ENCODE data around the gene CLEC1B.
"Not testable (repeated sequence)": the region's sequence is repeated elsewhere in the genome, so short reads cannot be mapped to it uniquely, and the experiment has no call there.

Gene CLEC1B

DNA sequence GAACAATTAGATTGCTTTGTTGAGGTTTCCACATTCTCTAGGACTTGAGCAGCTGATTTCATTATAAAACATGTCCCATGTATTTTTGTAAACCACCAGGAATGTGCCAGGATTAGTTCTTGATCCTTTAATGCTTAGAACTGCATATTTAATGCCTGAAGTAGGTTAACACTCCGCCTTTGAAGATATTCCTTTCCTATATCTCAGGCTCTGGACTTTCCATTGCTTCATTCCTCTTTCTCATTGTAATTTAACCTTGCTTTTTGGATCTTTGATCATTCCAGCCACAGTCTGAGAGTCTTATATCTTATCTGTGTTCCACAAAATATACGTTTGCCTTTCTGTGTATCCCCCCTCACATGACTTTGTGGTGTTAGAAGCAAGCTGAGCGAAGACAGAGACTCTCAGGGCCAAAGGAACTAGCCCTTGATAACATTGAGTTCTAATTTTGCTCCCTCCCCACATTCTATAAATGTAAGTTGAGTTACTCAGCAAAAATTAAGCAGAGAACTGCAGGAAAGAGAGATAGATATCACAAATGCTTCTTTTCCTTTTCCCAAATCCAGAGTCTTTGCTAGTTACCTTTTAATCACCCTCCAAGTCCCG lies 2.4 kb upstream of the CLEC1B start:
- ATAC-seq = no peak
- no peak overlapping the region for H3K4me3 Mint-ChIP-seq
- no peaks in the 10 kb centered on the region for H3K36me3 Mint-ChIP-seq
- no peak overlapping the region for H3K27ac Mint-ChIP-seq
- peaks cover 22% of the 10 kb centered on the region for H3K27me3 Mint-ChIP-seq
- H3K9me3 Mint-ChIP-seq = no peaks in the 10 kb centered on the region
- H3K4me1 Mint-ChIP-seq = no peaks in the 10 kb centered on the region

DNA sequence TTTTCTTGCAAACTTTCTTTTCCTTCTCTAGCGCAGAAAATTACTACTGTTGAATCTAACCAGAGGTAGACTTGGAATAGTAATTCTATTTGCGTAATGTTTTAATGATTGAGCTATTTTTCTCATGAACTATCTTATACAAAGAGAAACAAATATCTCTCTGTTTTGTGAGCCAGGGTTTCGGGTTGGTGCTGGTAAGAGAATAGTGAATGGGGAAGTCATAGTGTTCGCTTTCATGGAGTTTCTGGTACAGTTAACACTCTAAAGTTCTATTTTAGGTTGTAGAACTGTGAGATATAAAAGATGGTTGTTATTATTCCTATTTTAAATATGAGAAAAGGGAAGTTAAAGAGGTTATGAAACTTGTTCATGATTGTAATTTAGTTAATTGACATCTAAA lies 6.6 kb downstream of the CLEC1B start:
- ATAC-seq = no peak
- Mint-ChIP-seq H3K4me1 (peaks cover 9% of the 10 kb centered on the region), H3K36me3 (no peaks in the 10 kb centered on the region), H3K4me3 (no peak overlapping the region), H3K9me3 (no peaks in the 10 kb centered on the region), H3K27me3 (peaks cover 50% of the 10 kb centered on the region), H3K27ac (no peak overlapping the region)

DNA sequence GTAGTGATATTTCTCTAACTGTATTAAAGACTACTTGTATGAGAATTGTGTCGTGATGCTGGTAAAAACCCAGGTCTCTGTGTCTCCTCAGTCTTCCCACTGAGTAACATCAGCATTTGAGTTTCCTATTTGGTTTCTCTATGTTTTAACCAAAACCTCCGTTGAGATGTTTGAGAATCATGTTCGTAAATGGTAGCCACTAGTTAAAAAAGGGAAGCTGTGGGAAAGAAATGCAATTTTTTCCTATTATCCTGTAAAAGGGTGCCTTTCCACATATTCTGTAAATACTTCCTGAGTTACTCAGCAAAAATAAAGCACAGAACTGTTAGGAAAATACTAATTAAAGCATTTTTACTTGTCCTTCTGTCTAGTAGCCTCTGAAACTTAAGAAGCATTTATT lies 7.0 kb downstream of the CLEC1B start:
- Mint-ChIP-seq H3K9me3 (no peaks in the 10 kb centered on the region), H3K27ac (no peak overlapping the region), H3K4me1 (peaks cover 9% of the 10 kb centered on the region), H3K27me3 (peaks cover 50% of the 10 kb centered on the region), H3K4me3 (no peak overlapping the region), H3K36me3 (no peaks in the 10 kb centered on the region)
- ATAC-seq = no peak

DNA sequence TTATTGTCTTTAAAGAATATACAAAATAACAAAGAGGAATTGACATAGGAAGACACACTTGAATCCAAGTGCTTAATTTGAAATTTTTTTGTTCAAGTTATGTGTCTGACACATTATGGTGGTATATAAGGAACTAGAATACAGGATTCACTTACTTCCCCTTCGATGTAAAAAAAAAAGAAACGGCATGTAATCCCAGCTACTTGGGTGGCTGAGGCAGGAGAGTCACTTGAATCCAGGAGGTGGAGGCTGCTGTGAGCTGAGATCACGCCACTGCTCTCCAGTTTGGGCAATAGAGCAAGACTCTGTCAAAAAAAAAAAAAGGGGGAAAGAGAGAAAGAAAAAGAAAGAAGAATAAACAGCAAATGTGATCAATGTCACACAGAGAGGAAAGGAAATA lies 18.8 kb downstream of the CLEC1B start:
- ATAC-seq = no peak
- no peaks in the 10 kb centered on the region for H3K36me3 Mint-ChIP-seq
- H3K27ac Mint-ChIP-seq = no peak overlapping the region
- H3K4me3 Mint-ChIP-seq = no peak overlapping the region
- peaks cover 8% of the 10 kb centered on the region for H3K9me3 Mint-ChIP-seq
- H3K27me3 Mint-ChIP-seq = peaks cover 33% of the 10 kb centered on the region
- no peaks in the 10 kb centered on the region for H3K4me1 Mint-ChIP-seq

- no peak overlapping the region for H3K27ac Mint-ChIP-seq
These were observed 21.0 kb downstream of the CLEC1B start for GRCh38 chr12:9977916-9978315.

GRCh38 chr12:9976626-9977025 lies 22.3 kb downstream of the CLEC1B start:
- not testable (repeated sequence) for H3K36me3 Mint-ChIP-seq, ATAC-seq, H3K27ac Mint-ChIP-seq, H3K4me3 Mint-ChIP-seq, H3K4me1 Mint-ChIP-seq, H3K9me3 Mint-ChIP-seq
- peaks cover 48% of the 10 kb centered on the region for H3K27me3 Mint-ChIP-seq

More at GRCh38 chr12:9977916-9978315, 21.0 kb downstream of the CLEC1B start:
- no peaks in the 10 kb centered on the region for H3K36me3 Mint-ChIP-seq
- H3K4me3 Mint-ChIP-seq = no peak overlapping the region
- H3K4me1 Mint-ChIP-seq = no peaks in the 10 kb centered on the region
- ATAC-seq = no peak
- H3K9me3 Mint-ChIP-seq = peaks cover 8% of the 10 kb centered on the region
- peaks cover 46% of the 10 kb centered on the region for H3K27me3 Mint-ChIP-seq

DNA sequence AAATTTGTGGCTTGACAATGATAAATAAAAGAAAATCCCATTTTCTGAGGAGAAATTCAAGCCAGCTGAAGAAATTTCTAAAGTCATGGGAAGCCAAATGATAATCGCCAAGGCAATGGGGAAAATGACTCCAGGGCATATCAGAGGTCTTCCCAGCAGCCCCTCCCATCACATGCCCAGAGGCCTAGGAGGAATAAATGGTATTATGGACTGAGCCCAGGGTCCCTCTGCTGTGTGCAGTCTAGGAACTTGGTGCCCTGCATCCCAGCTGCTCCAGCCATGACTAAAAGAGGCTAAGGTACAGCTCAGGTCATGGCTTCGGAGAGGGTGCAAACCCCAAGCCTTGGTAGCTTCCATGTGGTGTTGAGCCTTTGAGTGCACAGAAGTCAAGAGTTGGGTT lies 23.3 kb downstream of the CLEC1B start:
- Mint-ChIP-seq H3K9me3 (peaks cover 8% of the 10 kb centered on the region), H3K4me3 (no peak overlapping the region), H3K27ac (no peak overlapping the region), H3K27me3 (peaks cover 47% of the 10 kb centered on the region), H3K4me1 (no peaks in the 10 kb centered on the region), H3K36me3 (no peaks in the 10 kb centered on the region)
- no peak for ATAC-seq

GRCh38 chr12:9974731-9975130 lies 24.2 kb downstream of the CLEC1B start:
- not testable (repeated sequence) for H3K9me3 Mint-ChIP-seq, H3K27ac Mint-ChIP-seq, H3K4me1 Mint-ChIP-seq, H3K4me3 Mint-ChIP-seq, ATAC-seq, H3K36me3 Mint-ChIP-seq
- peaks cover 38% of the 10 kb centered on the region for H3K27me3 Mint-ChIP-seq

DNA sequence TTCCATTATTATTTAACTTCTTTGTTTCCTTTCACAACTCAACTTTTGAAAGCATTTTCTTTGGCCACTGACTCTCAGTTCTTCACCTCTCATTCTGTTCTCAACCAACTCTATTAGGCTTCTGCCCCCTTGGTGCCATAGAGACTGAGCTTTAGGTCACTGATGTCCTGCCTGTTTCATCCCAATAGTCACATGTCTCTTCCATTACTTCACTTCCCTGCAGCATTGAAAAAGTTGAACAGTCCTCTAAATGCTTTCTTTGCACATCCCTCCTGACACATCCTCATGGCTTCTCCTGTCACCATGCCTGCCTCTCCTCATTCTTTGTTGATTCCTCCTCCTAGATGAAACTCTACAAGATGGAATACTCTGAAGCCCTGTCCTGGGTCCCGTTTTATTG lies 25.0 kb downstream of the CLEC1B start:
- Mint-ChIP-seq H3K9me3 (peaks cover 8% of the 10 kb centered on the region), H3K27ac (no peak overlapping the region), H3K4me1 (no peaks in the 10 kb centered on the region), H3K4me3 (no peak overlapping the region), H3K36me3 (no peaks in the 10 kb centered on the region), H3K27me3 (peaks cover 35% of the 10 kb centered on the region)
- no peak for ATAC-seq

- Mint-ChIP-seq H3K9me3 (peaks cover 9% of the 10 kb centered on the region), H3K27ac (no peak within 1 kb of the TSS), H3K4me1 (no peaks in the 10 kb centered on the region), H3K36me3 (peaks cover 6% of the 10 kb centered on the region), H3K4me3 (no peak within 1 kb of the TSS), H3K27me3 (peaks cover 35% of the 10 kb centered on the region)
- ATAC-seq = no peak
These were observed 27.7 kb downstream of the CLEC1B start, which contains the start of gene CLEC12A for GRCh38 chr12:9971181-9971580. CLEC12A (plus strand) TSS chr12:9971409; CDS start chr12:9971597, 188 bp downstream.

DNA sequence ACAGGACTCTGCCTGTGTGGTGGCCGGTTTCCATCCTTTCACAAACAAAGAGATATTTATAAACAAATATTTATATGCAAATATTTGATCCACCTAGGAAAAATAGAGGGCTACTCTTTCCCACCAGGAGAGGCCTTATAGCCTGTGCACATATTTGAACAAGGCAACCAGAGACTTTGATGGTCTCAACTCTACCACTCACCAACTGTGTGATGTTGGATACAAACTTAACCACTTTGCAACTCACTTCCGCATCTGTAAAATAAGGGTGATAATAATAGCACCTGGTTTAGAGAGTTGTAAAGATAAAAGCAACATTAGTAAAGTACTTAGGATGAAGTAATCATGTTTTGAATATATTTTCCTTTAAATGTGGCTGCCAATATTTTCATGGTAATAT lies 29.2 kb downstream of the CLEC1B start:
- H3K4me3 Mint-ChIP-seq = no peak overlapping the region
- H3K27me3 Mint-ChIP-seq = peaks cover 20% of the 10 kb centered on the region
- peaks cover 7% of the 10 kb centered on the region for H3K9me3 Mint-ChIP-seq
- no peak for ATAC-seq
- H3K27ac Mint-ChIP-seq = no peak overlapping the region
- H3K36me3 Mint-ChIP-seq = peaks cover 6% of the 10 kb centered on the region
- no peaks in the 10 kb centered on the region for H3K4me1 Mint-ChIP-seq

DNA sequence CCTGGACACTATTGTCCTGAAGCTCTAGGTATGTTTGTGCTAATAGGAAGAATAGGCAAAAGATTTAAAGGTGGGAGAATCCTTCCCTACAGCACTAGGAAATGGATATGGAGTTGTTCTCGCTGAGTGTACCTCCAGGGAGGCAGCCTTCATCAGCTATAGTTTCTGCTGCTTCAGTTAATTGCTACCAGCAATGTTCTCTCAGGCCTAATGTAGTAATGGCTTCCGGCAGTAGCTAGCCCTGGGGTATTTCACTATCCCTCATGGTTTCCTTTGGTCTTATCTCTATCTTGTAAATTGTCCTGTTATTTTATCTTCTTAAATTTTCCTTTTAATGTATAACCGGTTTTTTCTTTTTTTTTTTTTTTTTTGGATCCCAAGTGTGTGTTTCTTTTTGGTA lies 37.0 kb downstream of the CLEC1B start:
- H3K36me3 Mint-ChIP-seq = peaks cover 4% of the 10 kb centered on the region
- H3K9me3 Mint-ChIP-seq = peaks cover 2% of the 10 kb centered on the region
- H3K4me1 Mint-ChIP-seq = peaks cover 23% of the 10 kb centered on the region
- no peak for ATAC-seq
- H3K27me3 Mint-ChIP-seq = no peaks in the 10 kb centered on the region
- H3K27ac Mint-ChIP-seq = no peak overlapping the region
- H3K4me3 Mint-ChIP-seq = no peak overlapping the region

DNA sequence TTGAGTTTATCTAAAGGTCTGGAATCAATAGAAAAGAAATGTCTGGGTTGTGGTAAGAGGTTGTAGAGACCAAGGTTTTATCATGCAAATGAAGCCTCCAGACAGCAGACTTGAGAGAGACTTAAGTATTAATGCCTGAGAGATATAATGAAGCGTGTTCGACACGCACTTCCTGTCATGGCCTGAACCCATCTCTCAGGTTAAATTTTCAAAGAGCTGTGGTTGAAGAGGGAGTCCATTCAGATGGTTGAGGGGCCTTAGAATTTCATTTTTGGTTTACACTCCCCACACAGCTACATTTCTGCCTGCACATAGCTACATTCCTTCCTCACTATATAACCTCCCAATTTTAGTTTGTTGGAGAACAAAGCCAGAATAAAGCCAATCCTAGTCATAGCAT lies 37.8 kb downstream of the CLEC1B start:
- peak overlapping the region; percentile 5 for H3K27ac Mint-ChIP-seq
- no peak for ATAC-seq
- H3K4me3 Mint-ChIP-seq = no peak overlapping the region
- no peaks in the 10 kb centered on the region for H3K9me3 Mint-ChIP-seq
- H3K4me1 Mint-ChIP-seq = peaks cover 23% of the 10 kb centered on the region
- H3K36me3 Mint-ChIP-seq = no peaks in the 10 kb centered on the region
- H3K27me3 Mint-ChIP-seq = no peaks in the 10 kb centered on the region

DNA sequence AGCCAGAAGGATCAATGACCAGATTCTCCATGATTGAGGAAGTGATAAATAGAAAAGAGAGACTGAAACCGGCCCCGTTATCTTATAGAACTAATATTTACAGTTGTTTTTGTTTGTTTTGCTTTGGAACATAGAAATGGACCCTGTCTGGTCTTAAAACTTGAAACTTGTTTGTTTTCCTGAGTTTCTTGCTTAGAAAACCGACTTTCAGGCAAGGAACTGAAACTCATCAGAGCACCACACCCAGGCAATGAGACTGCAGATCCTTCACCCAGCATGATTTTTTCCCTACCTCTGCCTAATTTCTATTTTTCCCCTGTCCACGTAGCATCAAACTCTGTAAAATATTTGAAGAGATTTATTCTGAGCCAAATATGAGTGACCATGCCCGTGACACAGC lies 38.3 kb downstream of the CLEC1B start:
- Mint-ChIP-seq H3K4me1 (peaks cover 23% of the 10 kb centered on the region), H3K27ac (peak overlapping the region; percentile 5), H3K9me3 (no peaks in the 10 kb centered on the region), H3K27me3 (no peaks in the 10 kb centered on the region), H3K36me3 (no peaks in the 10 kb centered on the region), H3K4me3 (no peak overlapping the region)
- ATAC-seq = no peak

DNA sequence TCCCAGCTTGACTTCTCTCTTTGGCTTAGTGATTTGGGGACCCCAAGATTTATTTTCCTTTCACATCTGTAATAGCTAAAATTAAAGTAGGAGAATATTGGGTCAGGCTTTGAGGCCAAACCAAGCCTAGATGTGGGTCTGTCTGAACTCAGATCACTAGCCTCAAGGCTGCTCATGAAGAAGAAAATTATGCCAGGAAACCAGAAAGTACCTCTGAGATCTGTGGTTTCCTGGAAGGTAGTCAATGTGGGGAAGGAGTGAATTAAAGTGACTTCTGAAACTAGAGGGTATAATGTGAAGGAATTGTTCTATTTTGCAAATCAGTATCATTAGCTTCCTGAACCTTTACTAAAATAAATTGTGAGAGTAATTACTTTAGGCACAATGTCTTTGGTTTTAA lies 41.1 kb downstream of the CLEC1B start:
- Mint-ChIP-seq H3K36me3 (no peaks in the 10 kb centered on the region), H3K4me3 (no peak overlapping the region)
- ATAC-seq = no peak

GRCh38 chr12:9952954-9953729 lies 45.8 kb downstream of the CLEC1B start:
- H3K9me3 Mint-ChIP-seq, ATAC-seq, H3K27me3 Mint-ChIP-seq, H3K36me3 Mint-ChIP-seq, H3K4me3 Mint-ChIP-seq, H3K27ac Mint-ChIP-seq: not testable (repeated sequence)
- peaks cover 24% of the 10 kb centered on the region for H3K4me1 Mint-ChIP-seq

More for the DNA sequence above, 41.1 kb downstream of the CLEC1B start:
- Mint-ChIP-seq H3K27ac (no peak overlapping the region), H3K4me1 (peaks cover 23% of the 10 kb centered on the region), H3K9me3 (no peaks in the 10 kb centered on the region), H3K27me3 (no peaks in the 10 kb centered on the region)
